ENCODE results near the gene LIN54.
"Not testable (repeated sequence)": the region's sequence is repeated elsewhere in the genome, so short reads cannot be mapped to it uniquely, and the experiment has no call there.

Gene LIN54

DNA sequence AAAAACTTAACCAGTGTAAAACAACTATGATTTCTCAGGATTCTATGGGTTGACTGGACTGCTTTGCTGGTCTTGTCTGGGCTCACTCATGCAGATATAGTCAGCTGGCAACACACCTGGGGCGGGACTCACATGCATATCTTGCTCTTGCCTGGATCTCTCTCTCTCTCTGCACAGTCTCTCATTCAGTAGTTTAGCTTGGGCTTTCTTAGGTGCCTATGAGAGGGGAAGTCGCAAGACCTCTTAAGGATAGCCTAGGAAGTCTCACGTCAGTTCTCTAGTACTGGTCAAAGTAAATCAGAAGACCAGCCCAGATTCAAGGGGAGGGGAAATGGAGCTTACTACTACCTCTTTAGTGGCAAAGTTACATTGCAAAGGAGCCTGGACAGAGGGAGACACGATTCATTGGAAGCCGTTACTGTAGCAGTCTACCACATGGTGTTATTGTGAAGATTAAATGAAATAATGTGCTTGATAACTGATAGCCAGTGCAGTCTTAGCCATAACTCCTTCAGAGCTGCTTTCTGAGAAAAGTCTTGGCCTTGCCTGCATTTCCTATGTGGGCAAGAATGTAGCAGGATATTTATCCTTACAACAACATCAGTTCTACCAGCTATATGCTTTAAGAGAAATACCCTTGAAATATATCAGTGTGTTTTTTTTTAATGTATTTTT lies 26.5 kb upstream of the LIN54 start:
- H3K27me3 ChIP-seq (ENCODE audit: insufficient read depth, insufficient read length), result no peaks in the 10 kb centered on the region
- H3K4me3 ChIP-seq (ENCODE audit: insufficient read length, low read depth), result no peak overlapping the region
- H3K9me3 ChIP-seq (ENCODE audit: insufficient read depth, low read length), result no peaks in the 10 kb centered on the region
- H3K4me1 ChIP-seq (ENCODE audit: insufficient read depth, insufficient read length), result no peaks in the 10 kb centered on the region
- peaks cover 3% of the 10 kb centered on the region for H3K36me3 ChIP-seq (ENCODE audit: insufficient read depth, insufficient read length, low read length)
- DNase-seq (ENCODE audit: low read depth, low spot score), result no peak
- TF ChIP-seq YY1 (IDR thresholded peaks at IDR 0.05; ENCODE audit: insufficient read depth, insufficient read length) (no peak), SUZ12 (IDR thresholded peaks at IDR 0.05; ENCODE audit: extremely low read depth, insufficient read depth, insufficient read length) (no peak), ZNF274 (IDR thresholded peaks at IDR 0.05; ENCODE audit: low read depth, low read length) (no peak)
- H3K9ac ChIP-seq (ENCODE audit: insufficient read length, low read depth), result no peak overlapping the region

DNA sequence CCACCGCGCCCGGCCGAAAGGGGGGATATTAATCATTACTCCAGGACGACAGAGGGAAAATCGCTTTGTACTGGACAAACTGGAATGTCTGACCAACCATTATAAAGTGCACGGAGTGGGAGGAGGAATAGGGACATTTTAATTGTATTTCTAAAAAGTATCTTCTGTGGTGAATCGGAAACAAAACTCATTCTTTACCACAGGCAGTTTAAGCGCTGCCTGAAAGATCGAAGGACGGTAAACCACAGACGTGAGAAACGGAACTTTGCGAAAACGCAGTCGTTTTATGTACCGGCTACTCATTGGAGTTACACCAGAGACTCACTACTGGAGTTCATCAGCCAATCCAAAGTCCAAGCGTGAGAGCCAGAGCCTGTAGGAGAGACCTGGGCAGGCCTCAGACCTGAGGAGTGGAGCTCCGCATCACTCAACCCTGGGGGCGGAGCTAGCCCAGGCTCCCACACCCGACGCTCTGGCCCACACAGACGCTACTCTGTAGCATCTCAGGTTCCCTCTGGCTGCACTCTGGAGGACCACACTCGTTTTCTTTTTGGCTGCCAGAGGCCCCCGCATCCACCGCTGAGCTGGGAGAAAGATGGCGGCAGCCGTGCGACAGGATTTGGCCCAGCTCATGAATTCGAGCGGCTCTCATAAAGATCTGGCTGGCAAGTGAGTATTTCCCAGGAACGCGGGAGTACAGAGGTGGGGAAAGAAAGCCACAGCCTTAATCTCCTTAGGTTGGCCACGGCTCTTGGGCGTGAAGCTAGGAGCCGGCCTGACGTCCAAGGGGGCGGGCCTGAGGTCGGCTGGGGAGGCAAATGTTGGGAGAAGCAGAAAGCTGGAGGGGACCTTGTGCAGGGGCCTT lies 24.2 kb upstream of the LIN54 start, which contains the start of gene COPS4:
COPS4 (plus strand) TSS at position 554 of the 865 bp plus-strand sequence; CDS start at position 596, 42 bp downstream.
- DNase-seq (ENCODE audit: low read depth, low spot score), result peak; percentile 96
- peak within 1 kb of the TSS; percentile 85 for H3K4me3 ChIP-seq (ENCODE audit: insufficient read length, low read depth)

DNA sequence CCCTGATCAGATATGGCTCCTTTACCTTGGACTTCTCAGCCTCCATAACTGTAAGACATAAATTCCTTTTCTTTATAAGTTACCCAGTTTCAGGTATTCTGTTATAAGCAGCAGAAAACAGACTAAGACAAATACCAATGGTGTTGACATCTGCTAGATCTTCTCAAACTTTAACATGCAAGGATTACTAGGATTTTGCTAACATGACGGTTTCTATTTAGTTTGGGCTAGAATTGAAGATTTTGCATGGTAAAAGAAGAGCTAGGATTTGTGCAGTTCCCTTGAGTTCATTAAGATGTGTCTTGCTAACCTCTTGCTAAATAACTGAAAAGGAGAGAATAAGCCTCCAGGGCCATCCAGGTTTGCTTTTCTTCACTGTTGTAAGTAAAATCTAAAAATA lies 19.1 kb upstream of the LIN54 start:
- Histone ChIP-seq H3K4me3 (ENCODE audit: insufficient read length, low read depth) (no peak overlapping the region), H3K9me3 (ENCODE audit: insufficient read depth, low read length) (peaks cover 5% of the 10 kb centered on the region; the same call in 1 of the 2 replicates), H3K4me1 (ENCODE audit: insufficient read depth, insufficient read length) (no peaks in the 10 kb centered on the region), H3K9ac (ENCODE audit: insufficient read length, low read depth) (no peak overlapping the region), H3K27me3 (ENCODE audit: insufficient read depth, insufficient read length) (no peaks in the 10 kb centered on the region), H3K36me3 (ENCODE audit: insufficient read depth, insufficient read length, low read length) (no peaks in the 10 kb centered on the region)
- TF ChIP-seq SUZ12 (IDR thresholded peaks at IDR 0.05; ENCODE audit: extremely low read depth, insufficient read depth, insufficient read length) (no peak), ZNF274 (IDR thresholded peaks at IDR 0.05; ENCODE audit: low read depth, low read length) (no peak), YY1 (IDR thresholded peaks at IDR 0.05; ENCODE audit: insufficient read depth, insufficient read length) (no peak)
- DNase-seq (ENCODE audit: low read depth, low spot score), result no peak

More for the DNA sequence above, 24.2 kb upstream of the LIN54 start, which contains the start of gene COPS4:
- H3K36me3 ChIP-seq (ENCODE audit: insufficient read depth, insufficient read length, low read length), result peaks cover 3% of the 10 kb centered on the region
- no peak for TF ChIP-seq SUZ12 (IDR thresholded peaks at IDR 0.05; ENCODE audit: extremely low read depth, insufficient read depth, insufficient read length)
- peak; percentile 49 for TF ChIP-seq YY1 (IDR thresholded peaks at IDR 0.05; ENCODE audit: insufficient read depth, insufficient read length)
- H3K27me3 ChIP-seq (ENCODE audit: insufficient read depth, insufficient read length), result no peaks in the 10 kb centered on the region
- peak within 1 kb of the TSS; percentile 93 for H3K9ac ChIP-seq (ENCODE audit: insufficient read length, low read depth)
- no peaks in the 10 kb centered on the region for H3K9me3 ChIP-seq (ENCODE audit: insufficient read depth, low read length)
- no peaks in the 10 kb centered on the region for H3K4me1 ChIP-seq (ENCODE audit: insufficient read depth, insufficient read length)

DNA sequence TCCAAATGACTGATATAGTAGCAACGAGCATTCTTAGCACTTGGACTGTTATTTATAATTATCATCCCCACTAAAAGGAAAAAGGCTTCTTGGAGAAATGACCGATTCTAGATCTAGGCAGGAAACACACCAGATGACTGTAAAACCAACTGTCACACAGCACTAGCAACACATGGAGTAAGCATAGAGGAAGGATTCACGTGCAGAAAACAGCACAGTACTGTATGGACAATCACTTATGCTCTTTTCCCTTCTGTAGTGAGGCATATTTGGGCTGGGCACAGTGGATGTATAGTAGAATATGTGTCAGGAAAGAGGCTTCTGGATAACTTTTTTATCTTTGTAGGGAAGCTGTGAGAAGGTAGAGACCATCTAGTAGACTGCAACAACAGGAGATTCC lies 18.4 kb upstream of the LIN54 start:
- Histone ChIP-seq H3K9me3 (ENCODE audit: insufficient read depth, low read length) (peaks cover 7% of the 10 kb centered on the region; the same call in 1 of the 2 replicates), H3K36me3 (ENCODE audit: insufficient read depth, insufficient read length, low read length) (no peaks in the 10 kb centered on the region), H3K9ac (ENCODE audit: insufficient read length, low read depth) (no peak overlapping the region), H3K27me3 (ENCODE audit: insufficient read depth, insufficient read length) (no peaks in the 10 kb centered on the region), H3K4me1 (ENCODE audit: insufficient read depth, insufficient read length) (no peaks in the 10 kb centered on the region), H3K4me3 (ENCODE audit: insufficient read length, low read depth) (no peak overlapping the region)
- DNase-seq (ENCODE audit: low read depth, low spot score), result no peak
- TF ChIP-seq ZNF274 (IDR thresholded peaks at IDR 0.05; ENCODE audit: low read depth, low read length) (no peak), SUZ12 (IDR thresholded peaks at IDR 0.05; ENCODE audit: extremely low read depth, insufficient read depth, insufficient read length) (no peak), YY1 (IDR thresholded peaks at IDR 0.05; ENCODE audit: insufficient read depth, insufficient read length) (no peak)

DNA sequence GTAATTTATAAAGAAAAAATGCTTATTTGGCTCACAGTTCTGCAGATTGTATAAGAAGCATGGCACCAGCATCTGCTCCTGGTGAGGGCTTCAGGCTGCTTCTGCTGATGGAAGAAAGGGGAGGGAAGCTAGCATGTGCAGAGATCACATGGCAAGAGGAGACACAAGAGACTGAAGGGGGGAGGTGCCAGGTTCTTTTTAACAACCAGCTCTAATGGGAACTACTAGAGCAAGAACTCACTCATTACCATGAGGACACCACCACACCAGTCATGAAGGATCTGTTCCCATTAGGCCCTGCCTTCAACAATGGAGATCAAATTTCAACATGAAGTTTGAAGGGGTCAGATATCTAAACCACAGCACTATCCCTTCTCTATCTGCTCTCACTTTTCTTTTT lies 14.9 kb upstream of the LIN54 start:
- TF ChIP-seq YY1 (IDR thresholded peaks at IDR 0.05; ENCODE audit: insufficient read depth, insufficient read length), result no peak
- TF ChIP-seq SUZ12 (IDR thresholded peaks at IDR 0.05; ENCODE audit: extremely low read depth, insufficient read depth, insufficient read length), result no peak
- TF ChIP-seq ZNF274 (IDR thresholded peaks at IDR 0.05; ENCODE audit: low read depth, low read length), result no peak
- Histone ChIP-seq H3K9ac (ENCODE audit: insufficient read length, low read depth) (no peak overlapping the region), H3K4me3 (ENCODE audit: insufficient read length, low read depth) (no peak overlapping the region), H3K27me3 (ENCODE audit: insufficient read depth, insufficient read length) (no peaks in the 10 kb centered on the region), H3K4me1 (ENCODE audit: insufficient read depth, insufficient read length) (no peaks in the 10 kb centered on the region), H3K36me3 (ENCODE audit: insufficient read depth, insufficient read length, low read length) (no peaks in the 10 kb centered on the region), H3K9me3 (ENCODE audit: insufficient read depth, low read length) (peaks cover 7% of the 10 kb centered on the region; the same call in 1 of the 2 replicates)
- DNase-seq (ENCODE audit: low read depth, low spot score), result no peak

DNA sequence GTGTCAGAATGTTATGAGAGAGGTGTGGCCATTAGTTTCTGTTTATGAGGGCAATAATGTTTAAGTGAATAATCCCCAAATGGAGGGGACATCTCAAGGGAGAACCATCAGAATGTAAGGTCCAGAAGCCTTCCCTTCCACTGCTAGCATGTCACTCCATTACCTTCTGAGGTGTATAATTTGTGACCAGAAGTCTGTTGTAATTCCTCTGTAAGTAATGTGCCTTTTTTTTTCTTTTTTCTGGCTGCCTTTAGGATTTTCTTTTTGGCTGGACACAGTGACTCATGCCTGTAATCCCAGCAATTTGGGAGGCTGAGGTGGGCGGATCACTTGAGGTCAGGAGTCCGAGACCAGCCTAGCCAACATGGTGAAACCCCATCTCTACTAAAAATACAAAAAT lies 13.6 kb upstream of the LIN54 start:
- Histone ChIP-seq H3K9ac (ENCODE audit: insufficient read length, low read depth) (no peak overlapping the region), H3K9me3 (ENCODE audit: insufficient read depth, low read length) (peaks cover 7% of the 10 kb centered on the region; the same call in 1 of the 2 replicates), H3K4me3 (ENCODE audit: insufficient read length, low read depth) (no peak overlapping the region), H3K4me1 (ENCODE audit: insufficient read depth, insufficient read length) (no peaks in the 10 kb centered on the region), H3K27me3 (ENCODE audit: insufficient read depth, insufficient read length) (no peaks in the 10 kb centered on the region), H3K36me3 (ENCODE audit: insufficient read depth, insufficient read length, low read length) (no peaks in the 10 kb centered on the region)
- DNase-seq (ENCODE audit: low read depth, low spot score), result no peak
- TF ChIP-seq YY1 (IDR thresholded peaks at IDR 0.05; ENCODE audit: insufficient read depth, insufficient read length) (no peak), ZNF274 (IDR thresholded peaks at IDR 0.05; ENCODE audit: low read depth, low read length) (no peak), SUZ12 (IDR thresholded peaks at IDR 0.05; ENCODE audit: extremely low read depth, insufficient read depth, insufficient read length) (no peak)

- not testable (repeated sequence) for H3K36me3 ChIP-seq (ENCODE audit: insufficient read depth, insufficient read length, low read length); DNase-seq (ENCODE audit: low read depth, low spot score); H3K9me3 ChIP-seq (ENCODE audit: insufficient read depth, low read length); H3K9ac ChIP-seq (ENCODE audit: insufficient read length, low read depth); H3K4me1 ChIP-seq (ENCODE audit: insufficient read depth, insufficient read length); H3K4me3 ChIP-seq (ENCODE audit: insufficient read length, low read depth); H3K27me3 ChIP-seq (ENCODE audit: insufficient read depth, insufficient read length)
These were observed 13.0 kb upstream of the LIN54 start for GRCh38 chr4:83023599-83023998.
